ENCODE results near the gene KIFAP3. TPM values are rescaled to one million over a fixed set of nuclear protein-coding genes. Genes with fewer than 3 reads are reported as not detected.

The KIFAP3 gene
- total RNA-seq, result 239 TPM

DNA sequence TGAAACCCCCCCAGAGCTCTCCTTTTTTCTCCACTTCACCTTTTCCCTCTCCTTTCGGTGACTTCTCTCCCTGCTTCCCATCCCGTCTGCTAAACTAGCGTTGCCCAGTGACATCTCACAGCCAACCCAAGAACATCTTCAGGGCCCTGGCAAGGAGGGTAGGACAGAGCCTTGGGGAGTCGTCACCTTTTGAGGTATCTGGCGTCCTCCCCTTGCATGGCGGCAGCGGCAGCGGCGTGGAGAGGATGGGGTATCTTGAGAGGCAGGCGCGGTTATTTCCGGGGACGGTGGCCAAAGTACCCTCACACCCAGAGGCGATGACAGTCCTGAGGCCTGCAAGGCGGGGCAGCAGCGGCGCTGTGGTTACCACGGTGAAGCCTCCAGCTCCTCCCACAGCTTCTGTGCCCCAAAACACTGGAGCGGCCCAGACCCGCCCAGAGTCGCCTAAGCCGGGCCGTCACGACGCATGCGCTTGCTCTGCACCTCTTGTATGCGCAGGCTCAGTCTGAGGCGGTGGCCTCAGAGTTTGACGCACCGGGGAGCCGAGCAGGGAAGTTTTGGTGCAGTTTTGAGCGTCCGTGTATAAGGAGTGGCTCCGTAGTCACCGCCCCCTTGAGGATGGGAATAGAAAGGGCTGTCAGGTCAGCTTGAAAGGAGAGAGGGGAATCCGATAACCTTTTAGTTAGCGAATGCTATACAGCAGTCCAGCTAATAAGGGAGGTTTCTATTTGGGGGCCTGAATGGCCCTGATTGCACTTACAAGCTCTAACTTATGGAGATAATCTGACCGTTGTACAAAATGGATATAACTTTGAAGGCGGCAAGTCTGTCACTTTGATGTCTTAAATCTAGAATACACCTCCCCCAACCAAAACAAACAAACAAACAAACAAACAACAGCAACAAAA is at the start of gene KIFAP3:
KIFAP3 (minus strand) TSS at position 446 of the 908 bp plus-strand sequence; CDS start at position 218, 228 bp downstream.

DNA sequence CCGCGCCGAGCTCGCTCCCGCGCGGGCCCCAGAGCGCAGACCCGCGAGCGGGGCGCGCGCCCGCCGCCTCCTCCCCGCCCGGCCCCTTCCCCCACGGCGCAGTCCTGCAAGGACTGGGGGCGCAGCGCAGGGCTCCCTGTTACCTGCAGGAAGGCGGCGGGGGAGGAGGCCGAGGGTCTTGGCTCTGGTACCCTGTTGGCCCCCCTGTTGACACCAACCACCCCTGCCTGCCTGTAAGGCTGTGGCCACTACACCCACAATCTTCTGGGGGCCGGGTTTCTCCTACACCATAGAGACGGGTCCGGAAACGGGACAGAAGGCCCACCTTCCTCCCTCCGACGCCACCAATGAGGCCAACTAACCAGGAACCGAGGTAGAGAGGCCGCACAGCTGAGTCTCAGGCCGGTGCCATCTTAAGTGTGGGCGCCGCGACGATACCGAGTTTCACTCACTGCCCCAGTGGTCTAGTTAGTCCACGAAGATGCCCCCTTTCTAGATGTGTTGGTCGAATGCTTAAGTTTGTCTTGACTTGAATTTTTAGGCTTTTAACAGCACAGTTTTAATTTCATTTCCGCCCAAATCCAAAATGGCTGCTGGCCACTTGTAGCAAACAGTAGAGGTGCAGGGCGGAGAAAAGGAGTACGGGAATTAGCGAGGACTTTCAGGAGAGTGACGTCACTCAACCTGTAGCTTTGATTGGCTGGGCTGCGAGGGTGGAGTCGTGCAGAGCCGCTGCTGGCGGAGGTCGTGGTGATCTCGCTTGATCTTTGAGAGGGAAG is 180.7 kb downstream of the KIFAP3 start, which contains the start of gene SCYL3:
SCYL3 (minus strand) TSS at position 252 of the 779 bp plus-strand sequence. CDS start 5,056 bp downstream, outside the sequence.

Small RNA genes within 50 kb of the gene (small RNA-seq; reads per million reads assigned to genes)
- gene MRPS10P1 (ENCODE audit: low replicate concordance), result not detected

Other genes starting within 250 kb of the KIFAP3 start
- gene SCYL3, start 180.8 kb downstream of the KIFAP3 start, total RNA-seq, result 16.6 TPM
- gene NTMT2, start 71.3 kb upstream of the KIFAP3 start, total RNA-seq, result 0.63 TPM

Measured in parietal lobe (tissue), 2 donors.